ENCODE results near the gene PEX14. TPM values are rescaled to one million over a fixed set of nuclear protein-coding genes. Genes with fewer than 3 reads are reported as not detected.

Gene PEX14
- polyA plus RNA-seq, 1 donor from 2014 or later = 13.5 TPM

- Histone ChIP-seq H3K36me3 (ENCODE audit: insufficient read depth, low read length) (no peaks in the 10 kb centered on the region), H3K4me3 (ENCODE audit: low read length) (no peak overlapping the region), H3K9ac (ENCODE audit: low read length) (no peak overlapping the region), H3F3A (ENCODE audit: insufficient read depth, low read length, poor library complexity, severe bottlenecking) (no peaks in the 10 kb centered on the region), H4K20me1 (ENCODE audit: insufficient read depth) (no peaks in the 10 kb centered on the region), H3K27me3 (ENCODE audit: insufficient read depth, low read depth, low read length) (no peaks in the 10 kb centered on the region), H2AFZ (ENCODE audit: low read depth, low read length) (no peak overlapping the region), H3K79me2 (replicated peaks; ENCODE audit: insufficient read depth, low read length) (no peaks in the 10 kb centered on the region), H3K4me2 (ENCODE audit: low read length) (no peak overlapping the region), H3K27ac (ENCODE audit: low read length) (no peak overlapping the region), H3K9me2 (ENCODE audit: insufficient read depth, low read length) (no peaks in the 10 kb centered on the region), H3K9me3 (ENCODE audit: low read length) (no peaks in the 10 kb centered on the region)
- no peak for TF ChIP-seq RAD21 (conservative IDR thresholded peaks at IDR 0.05)
- TF ChIP-seq EP300 (conservative IDR thresholded peaks at IDR 0.05; ENCODE audit: poor library complexity, severe bottlenecking) = no peak
- TF ChIP-seq CTCF (IDR thresholded peaks at IDR 0.05; ENCODE audit: poor library complexity, severe bottlenecking) = no peak
- no peak for TF ChIP-seq REST (IDR thresholded peaks at IDR 0.05; ENCODE audit: borderline replicate concordance)
- no peak for TF ChIP-seq EZH2 (IDR thresholded peaks at IDR 0.05; ENCODE audit: borderline replicate concordance, insufficient read depth, low read length, poor library complexity, severe bottlenecking)
- no peak for TF ChIP-seq TAF1 (IDR thresholded peaks at IDR 0.05; ENCODE audit: low read depth)
- TF ChIP-seq POLR2AphosphoS5 (IDR thresholded peaks at IDR 0.05) = no peak
- no peak for TF ChIP-seq MXI1 (conservative IDR thresholded peaks at IDR 0.05; ENCODE audit: poor library complexity, severe bottlenecking)
- TF ChIP-seq SMC3 (conservative IDR thresholded peaks at IDR 0.05; ENCODE audit: poor library complexity) = no peak
Observed at GRCh38 chr1:10583641-10584040, 108.9 kb downstream of the PEX14 start.

GRCh38 chr1:10585242-10585641 is 110.5 kb downstream of the PEX14 start:
- Histone ChIP-seq H3K4me3 (ENCODE audit: low read length) (no peak overlapping the region), H3F3A (ENCODE audit: insufficient read depth, low read length, poor library complexity, severe bottlenecking) (no peaks in the 10 kb centered on the region), H3K27ac (ENCODE audit: low read length) (no peak overlapping the region), H4K20me1 (ENCODE audit: insufficient read depth) (no peaks in the 10 kb centered on the region), H3K4me2 (ENCODE audit: low read length) (no peak overlapping the region), H3K36me3 (ENCODE audit: insufficient read depth, low read length) (no peaks in the 10 kb centered on the region), H3K9me3 (ENCODE audit: low read length) (no peaks in the 10 kb centered on the region), H2AFZ (ENCODE audit: low read depth, low read length) (no peak overlapping the region), H3K9me2 (ENCODE audit: insufficient read depth, low read length) (no peaks in the 10 kb centered on the region), H3K9ac (ENCODE audit: low read length) (no peak overlapping the region), H3K79me2 (replicated peaks; ENCODE audit: insufficient read depth, low read length) (no peaks in the 10 kb centered on the region), H3K27me3 (ENCODE audit: insufficient read depth, low read depth, low read length) (no peaks in the 10 kb centered on the region)
- TF ChIP-seq REST (IDR thresholded peaks at IDR 0.05; ENCODE audit: borderline replicate concordance) (no peak), EZH2 (IDR thresholded peaks at IDR 0.05; ENCODE audit: borderline replicate concordance, insufficient read depth, low read length, poor library complexity, severe bottlenecking) (no peak), EP300 (conservative IDR thresholded peaks at IDR 0.05; ENCODE audit: poor library complexity, severe bottlenecking) (no peak)
